ENCODE measurements around the gene BOD1L1. TPM values are rescaled to one million over a fixed set of nuclear protein-coding genes. Genes with fewer than 3 reads are reported as not detected.

BOD1L1 gene
- total RNA-seq: 27.5 and 31.8 TPM in 2 replicates

- H3K79me2 ChIP-seq (ENCODE audit: insufficient read depth, low read length): peaks cover 54% of the 10 kb centered on the region
- DNase-seq (ENCODE audit: insufficient read length, low spot score, missing footprints): peak; percentile 97
Observed at GRCh38 chr4:13627606-13628311, at the start of gene BOD1L1. Gene BOD1L1 (minus strand): TSS chr4:13627725. CDS start chr4:13627587, 138 bp downstream.

GRCh38 chr4:13674971-13675370, 47.4 kb upstream of the BOD1L1 start:
- no peak overlapping the region for H3K4me3 ChIP-seq (ENCODE audit: insufficient read depth, low read length)
- H4K20me1 ChIP-seq (ENCODE audit: insufficient read depth, low read length): no peaks in the 10 kb centered on the region
- no peak overlapping the region for H2AFZ ChIP-seq (ENCODE audit: low read length)
- H3K27ac ChIP-seq (ENCODE audit: low read depth, low read length): no peak overlapping the region
- no peaks in the 10 kb centered on the region for H3K36me3 ChIP-seq (ENCODE audit: insufficient read depth, low read length)
- no peak for TF ChIP-seq CTCF (IDR thresholded peaks at IDR 0.05; ENCODE audit: extremely low read depth, low read depth, low read length)
- H3K79me2 ChIP-seq (ENCODE audit: insufficient read depth, low read length): no peaks in the 10 kb centered on the region
- DNase-seq (ENCODE audit: insufficient read length, low spot score, missing footprints): no peak
- no peaks in the 10 kb centered on the region for H3K4me1 ChIP-seq (ENCODE audit: insufficient read depth, low read length)
- H3K9me3 ChIP-seq (ENCODE audit: low read depth, low read length): peaks cover 2% of the 10 kb centered on the region
- H3K4me2 ChIP-seq (ENCODE audit: insufficient read depth, low read length): no peak overlapping the region
- H3K27me3 ChIP-seq (ENCODE audit: insufficient read depth, low read length): no peaks in the 10 kb centered on the region

More at GRCh38 chr4:13627606-13628311, at the start of gene BOD1L1:
- TF ChIP-seq CTCF (IDR thresholded peaks at IDR 0.05; ENCODE audit: extremely low read depth, low read depth, low read length): peak; percentile 48
- Histone ChIP-seq H3K4me3 (ENCODE audit: insufficient read depth, low read length) (peak within 1 kb of the TSS; percentile 95), H3K27ac (ENCODE audit: low read depth, low read length) (peak within 1 kb of the TSS; percentile 87), H4K20me1 (ENCODE audit: insufficient read depth, low read length) (peaks cover 12% of the 10 kb centered on the region), H3K36me3 (ENCODE audit: insufficient read depth, low read length) (no peaks in the 10 kb centered on the region), H3K4me1 (ENCODE audit: insufficient read depth, low read length) (peaks cover 17% of the 10 kb centered on the region), H2AFZ (ENCODE audit: low read length) (peak within 1 kb of the TSS; percentile 83), H3K27me3 (ENCODE audit: insufficient read depth, low read length) (no peaks in the 10 kb centered on the region), H3K9me3 (ENCODE audit: low read depth, low read length) (no peaks in the 10 kb centered on the region), H3K4me2 (ENCODE audit: insufficient read depth, low read length) (peak within 1 kb of the TSS; percentile 93)

- H3K36me3 ChIP-seq (ENCODE audit: insufficient read depth, low read length): no peaks in the 10 kb centered on the region
- H3K79me2 ChIP-seq (ENCODE audit: insufficient read depth, low read length): no peaks in the 10 kb centered on the region
- TF ChIP-seq CTCF (IDR thresholded peaks at IDR 0.05; ENCODE audit: extremely low read depth, low read depth, low read length): no peak
- peaks cover 2% of the 10 kb centered on the region for H3K9me3 ChIP-seq (ENCODE audit: low read depth, low read length)
- H3K27me3 ChIP-seq (ENCODE audit: insufficient read depth, low read length): no peaks in the 10 kb centered on the region
- H2AFZ ChIP-seq (ENCODE audit: low read length): peak overlapping the region; percentile 31
- no peak overlapping the region for H3K27ac ChIP-seq (ENCODE audit: low read depth, low read length)
- no peaks in the 10 kb centered on the region for H3K4me1 ChIP-seq (ENCODE audit: insufficient read depth, low read length)
- no peaks in the 10 kb centered on the region for H4K20me1 ChIP-seq (ENCODE audit: insufficient read depth, low read length)
- DNase-seq (ENCODE audit: insufficient read length, low spot score, missing footprints): no peak
- no peak overlapping the region for H3K4me3 ChIP-seq (ENCODE audit: insufficient read depth, low read length)
- no peak overlapping the region for H3K4me2 ChIP-seq (ENCODE audit: insufficient read depth, low read length)
Observed at GRCh38 chr4:13673167-13673566, 45.6 kb upstream of the BOD1L1 start.

- no peaks in the 10 kb centered on the region for H3K9me3 ChIP-seq (ENCODE audit: low read depth, low read length)
- no peaks in the 10 kb centered on the region for H4K20me1 ChIP-seq (ENCODE audit: insufficient read depth, low read length)
- no peak overlapping the region for H3K4me3 ChIP-seq (ENCODE audit: insufficient read depth, low read length)
- H3K4me1 ChIP-seq (ENCODE audit: insufficient read depth, low read length): peaks cover 11% of the 10 kb centered on the region
- H2AFZ ChIP-seq (ENCODE audit: low read length): no peak overlapping the region
- no peaks in the 10 kb centered on the region for H3K36me3 ChIP-seq (ENCODE audit: insufficient read depth, low read length)
- no peak overlapping the region for H3K27ac ChIP-seq (ENCODE audit: low read depth, low read length)
- no peak for TF ChIP-seq CTCF (IDR thresholded peaks at IDR 0.05; ENCODE audit: extremely low read depth, low read depth, low read length)
- no peaks in the 10 kb centered on the region for H3K27me3 ChIP-seq (ENCODE audit: insufficient read depth, low read length)
- no peak overlapping the region for H3K4me2 ChIP-seq (ENCODE audit: insufficient read depth, low read length)
- DNase-seq (ENCODE audit: insufficient read length, low spot score, missing footprints): no peak
- no peaks in the 10 kb centered on the region for H3K79me2 ChIP-seq (ENCODE audit: insufficient read depth, low read length)
Observed at GRCh38 chr4:13670456-13671160, 43.1 kb upstream of the BOD1L1 start.
